Measurements from ENCODE around the gene CSNK2B. TPM values are rescaled to one million over a fixed set of nuclear protein-coding genes. Genes with fewer than 3 reads are reported as not detected.

CSNK2B gene
- total and polyA plus RNA-seq, 9 of the 15 experiments (the other 6 are each of a cell fraction or from before 2014, with no cell fraction given) = 120 to 1,126 (median 529) TPM

DNA sequence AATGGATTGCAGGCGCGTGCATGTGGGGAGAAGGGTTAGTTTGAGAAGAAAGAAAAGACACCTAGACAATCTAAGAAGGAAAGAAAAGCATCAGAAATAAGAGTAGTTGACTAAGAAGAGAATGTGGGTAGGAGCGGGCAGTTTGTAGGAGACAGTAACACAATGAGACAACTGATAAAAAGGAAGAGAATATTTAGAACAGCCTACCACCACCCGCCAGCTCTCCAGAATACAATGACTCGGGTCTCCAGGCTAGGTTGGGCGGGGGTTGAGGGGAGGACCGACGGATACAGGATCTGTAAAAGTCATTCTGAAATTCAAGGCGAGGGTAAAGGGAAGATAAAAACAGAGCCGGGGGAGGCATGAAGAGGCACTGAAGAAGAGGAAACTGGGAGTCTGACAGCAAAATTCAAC, 36.5 kb downstream of the CSNK2B start (continued):
- TF ChIP-seq ZNF263 (CRISPR knock-in tag; IDR thresholded peaks at IDR 0.05; ENCODE audit: borderline replicate concordance) (peak; percentile 78; the same call in 1 of the 2 replicates), ZNF354B (CRISPR knock-in tag; IDR thresholded peaks at IDR 0.05) (no peak), YBX1 (IDR thresholded peaks at IDR 0.05) (no peak), BHLHE40 (IDR thresholded peaks at IDR 0.05; ENCODE audit: low read length) (no peak), GABPB2 (CRISPR knock-in tag; conservative IDR thresholded peaks at IDR 0.05) (no peak), NFRKB (IDR thresholded peaks at IDR 0.05; ENCODE audit: low read depth) (0 out of 2 replicates have a peak, but pooled peaks have one; percentile 7), CXXC5 (CRISPR knock-in tag; IDR thresholded peaks at IDR 0.05) (no peak), SMARCA4 (IDR thresholded peaks at IDR 0.05) (peak; percentile 82), ZNF274 (IDR thresholded peaks at IDR 0.05; ENCODE audit: borderline replicate concordance, low read depth, low read length) (no peak), RB1 (IDR thresholded peaks at IDR 0.05; ENCODE audit: low read depth) (peak; percentile 19; the same call in 1 of the 2 replicates), RAD51 (IDR thresholded peaks at IDR 0.05; ENCODE audit: borderline replicate concordance, low read depth) (0 out of 2 replicates have a peak, but pooled peaks have one; percentile 48), ESRRB (CRISPR knock-in tag; IDR thresholded peaks at IDR 0.05; ENCODE audit: borderline replicate concordance) (no peak), ZNF75A (CRISPR knock-in tag; IDR thresholded peaks at IDR 0.05) (peak; percentile 29; the same call in 1 of the 2 replicates), GATAD2A (IDR thresholded peaks at IDR 0.05) (0 out of 2 replicates have a peak, but pooled peaks have one; percentile 65), NBN (IDR thresholded peaks at IDR 0.05; ENCODE audit: low read depth) (peak; percentile 29; the same call in 1 of the 2 replicates), SOX6 (IDR thresholded peaks at IDR 0.05) (no peak), SMARCA5 (IDR thresholded peaks at IDR 0.05) (no peak; the same call in none of the 2 replicates)
- TF ChIP-seq, protein P1, sequence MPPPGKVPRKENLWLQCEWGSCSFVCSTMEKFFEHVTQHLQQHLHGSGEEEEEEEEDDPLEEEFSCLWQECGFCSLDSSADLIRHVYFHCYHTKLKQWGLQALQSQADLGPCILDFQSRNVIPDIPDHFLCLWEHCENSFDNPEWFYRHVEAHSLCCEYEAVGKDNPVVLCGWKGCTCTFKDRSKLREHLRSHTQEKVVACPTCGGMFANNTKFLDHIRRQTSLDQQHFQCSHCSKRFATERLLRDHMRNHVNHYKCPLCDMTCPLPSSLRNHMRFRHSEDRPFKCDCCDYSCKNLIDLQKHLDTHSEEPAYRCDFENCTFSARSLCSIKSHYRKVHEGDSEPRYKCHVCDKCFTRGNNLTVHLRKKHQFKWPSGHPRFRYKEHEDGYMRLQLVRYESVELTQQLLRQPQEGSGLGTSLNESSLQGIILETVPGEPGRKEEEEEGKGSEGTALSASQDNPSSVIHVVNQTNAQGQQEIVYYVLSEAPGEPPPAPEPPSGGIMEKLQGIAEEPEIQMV (tag; conservative IDR thresholded peaks at IDR 0.05; ENCODE audit: low read depth) = no peak
- TF ChIP-seq, protein P2, sequence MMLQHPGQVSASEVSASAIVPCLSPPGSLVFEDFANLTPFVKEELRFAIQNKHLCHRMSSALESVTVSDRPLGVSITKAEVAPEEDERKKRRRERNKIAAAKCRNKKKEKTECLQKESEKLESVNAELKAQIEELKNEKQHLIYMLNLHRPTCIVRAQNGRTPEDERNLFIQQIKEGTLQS (IDR thresholded peaks at IDR 0.05) = no peak
- TF ChIP-seq, protein P2 (CRISPR knock-in tag; conservative IDR thresholded peaks at IDR 0.05) = no peak
- TF ChIP-seq, protein P3, sequence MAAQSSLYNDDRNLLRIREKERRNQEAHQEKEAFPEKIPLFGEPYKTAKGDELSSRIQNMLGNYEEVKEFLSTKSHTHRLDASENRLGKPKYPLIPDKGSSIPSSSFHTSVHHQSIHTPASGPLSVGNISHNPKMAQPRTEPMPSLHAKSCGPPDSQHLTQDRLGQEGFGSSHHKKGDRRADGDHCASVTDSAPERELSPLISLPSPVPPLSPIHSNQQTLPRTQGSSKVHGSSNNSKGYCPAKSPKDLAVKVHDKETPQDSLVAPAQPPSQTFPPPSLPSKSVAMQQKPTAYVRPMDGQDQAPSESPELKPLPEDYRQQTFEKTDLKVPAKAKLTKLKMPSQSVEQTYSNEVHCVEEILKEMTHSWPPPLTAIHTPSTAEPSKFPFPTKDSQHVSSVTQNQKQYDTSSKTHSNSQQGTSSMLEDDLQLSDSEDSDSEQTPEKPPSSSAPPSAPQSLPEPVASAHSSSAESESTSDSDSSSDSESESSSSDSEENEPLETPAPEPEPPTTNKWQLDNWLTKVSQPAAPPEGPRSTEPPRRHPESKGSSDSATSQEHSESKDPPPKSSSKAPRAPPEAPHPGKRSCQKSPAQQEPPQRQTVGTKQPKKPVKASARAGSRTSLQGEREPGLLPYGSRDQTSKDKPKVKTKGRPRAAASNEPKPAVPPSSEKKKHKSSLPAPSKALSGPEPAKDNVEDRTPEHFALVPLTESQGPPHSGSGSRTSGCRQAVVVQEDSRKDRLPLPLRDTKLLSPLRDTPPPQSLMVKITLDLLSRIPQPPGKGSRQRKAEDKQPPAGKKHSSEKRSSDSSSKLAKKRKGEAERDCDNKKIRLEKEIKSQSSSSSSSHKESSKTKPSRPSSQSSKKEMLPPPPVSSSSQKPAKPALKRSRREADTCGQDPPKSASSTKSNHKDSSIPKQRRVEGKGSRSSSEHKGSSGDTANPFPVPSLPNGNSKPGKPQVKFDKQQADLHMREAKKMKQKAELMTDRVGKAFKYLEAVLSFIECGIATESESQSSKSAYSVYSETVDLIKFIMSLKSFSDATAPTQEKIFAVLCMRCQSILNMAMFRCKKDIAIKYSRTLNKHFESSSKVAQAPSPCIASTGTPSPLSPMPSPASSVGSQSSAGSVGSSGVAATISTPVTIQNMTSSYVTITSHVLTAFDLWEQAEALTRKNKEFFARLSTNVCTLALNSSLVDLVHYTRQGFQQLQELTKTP (IDR thresholded peaks at IDR 0.05; ENCODE audit: low read depth in 1 of 2, partially characterized antibody in 2 of 2) = peak; percentile 59 to 67
- TF ChIP-seq, protein P4, sequence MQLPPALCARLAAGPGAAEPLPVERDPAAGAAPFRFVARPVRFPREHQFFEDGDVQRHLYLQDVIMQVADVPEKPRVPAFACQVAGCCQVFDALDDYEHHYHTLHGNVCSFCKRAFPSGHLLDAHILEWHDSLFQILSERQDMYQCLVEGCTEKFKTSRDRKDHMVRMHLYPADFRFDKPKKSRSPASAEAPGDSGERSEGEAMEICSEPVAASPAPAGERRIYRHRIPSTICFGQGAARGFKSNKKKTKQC (CRISPR knock-in tag; IDR thresholded peaks at IDR 0.05) = no peak
- TF ChIP-seq, protein P5, sequence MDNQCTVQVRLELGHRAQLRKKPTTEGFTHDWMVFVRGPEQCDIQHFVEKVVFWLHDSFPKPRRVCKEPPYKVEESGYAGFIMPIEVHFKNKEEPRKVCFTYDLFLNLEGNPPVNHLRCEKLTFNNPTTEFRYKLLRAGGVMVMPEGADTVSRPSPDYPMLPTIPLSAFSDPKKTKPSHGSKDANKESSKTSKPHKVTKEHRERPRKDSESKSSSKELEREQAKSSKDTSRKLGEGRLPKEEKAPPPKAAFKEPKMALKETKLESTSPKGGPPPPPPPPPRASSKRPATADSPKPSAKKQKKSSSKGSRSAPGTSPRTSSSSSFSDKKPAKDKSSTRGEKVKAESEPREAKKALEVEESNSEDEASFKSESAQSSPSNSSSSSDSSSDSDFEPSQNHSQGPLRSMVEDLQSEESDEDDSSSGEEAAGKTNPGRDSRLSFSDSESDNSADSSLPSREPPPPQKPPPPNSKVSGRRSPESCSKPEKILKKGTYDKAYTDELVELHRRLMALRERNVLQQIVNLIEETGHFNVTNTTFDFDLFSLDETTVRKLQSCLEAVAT (IDR thresholded peaks at IDR 0.05) = peak in 1 of 2 experiments; percentile 27; a peak in 2 of 4 replicates
